GDM1 (cell line): ENCODE measurements around the gene NOX5.
"Not testable (repeated sequence)": the region's sequence is repeated elsewhere in the genome, so short reads cannot be mapped to it uniquely, and the experiment has no call there.

ENCODE experiments used
- DNase-seq: peaks from one replicate; lab custom pipeline; 2025; lab: John Stamatoyannopoulos, UW

Gene NOX5

GRCh38 chr15:69058830-69059556 lies 44.5 kb downstream of the NOX5 start:
- DNase-seq = peak; percentile 33

- no peak for DNase-seq
These were observed 45.1 kb downstream of the NOX5 start for GRCh38 chr15:69059557-69059943.

GRCh38 chr15:69060041-69060481 lies 45.6 kb downstream of the NOX5 start:
- no peak for DNase-seq

GRCh38 chr15:69060744-69061143 lies 46.2 kb downstream of the NOX5 start:
- no peak for DNase-seq

- no peak for DNase-seq
These were observed 46.9 kb downstream of the NOX5 start for GRCh38 chr15:69061414-69061842.

- DNase-seq = no peak
These were observed 50.2 kb downstream of the NOX5 start for GRCh38 chr15:69064649-69065048.

DNA sequence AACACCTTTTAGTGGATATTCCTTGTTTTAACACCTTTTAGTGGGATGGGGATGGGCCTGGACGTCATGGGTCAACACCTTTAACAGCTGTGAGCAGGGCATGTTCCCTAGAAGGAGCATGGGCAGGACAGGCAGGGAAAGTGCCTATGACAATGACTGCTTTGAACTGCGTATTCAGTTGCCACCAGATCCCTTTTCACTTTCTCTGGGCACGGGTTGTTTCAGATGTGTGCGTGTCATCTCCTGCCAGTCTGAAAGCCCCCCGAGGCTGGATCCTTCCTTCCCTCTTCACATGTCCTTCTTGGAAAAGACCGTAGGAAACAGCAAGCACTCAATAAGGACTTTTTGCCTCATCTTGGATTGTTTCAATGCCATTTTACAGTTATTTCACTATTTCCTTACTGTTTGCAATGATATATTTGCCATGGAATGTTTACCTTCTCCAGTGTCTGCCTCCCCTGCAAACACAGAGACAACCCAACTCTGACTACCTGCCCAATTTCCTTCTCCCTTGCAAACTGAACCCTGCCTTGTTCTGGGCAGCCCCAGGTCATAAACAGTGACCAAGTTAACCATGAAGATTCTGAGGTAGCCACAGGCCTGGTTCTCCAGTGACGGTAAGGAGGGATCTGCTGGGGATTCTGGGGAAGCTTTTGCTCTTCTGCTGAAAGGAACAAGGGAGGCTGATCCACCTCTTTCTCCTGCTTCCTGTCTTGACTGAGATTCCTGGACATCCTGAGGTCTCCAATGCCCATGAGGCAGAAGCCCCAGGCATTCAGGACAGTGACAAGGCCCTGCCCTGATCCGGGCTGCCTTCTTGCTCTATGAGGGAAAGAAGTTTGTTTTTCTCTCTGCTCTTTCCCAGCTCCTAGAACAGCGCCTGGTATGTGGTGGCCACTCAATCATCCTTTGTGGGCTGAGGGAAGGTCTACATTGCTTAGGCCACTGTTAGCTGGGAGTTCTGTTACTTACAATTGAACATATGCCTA lies 51.8 kb downstream of the NOX5 start:
- no peak for DNase-seq

DNA sequence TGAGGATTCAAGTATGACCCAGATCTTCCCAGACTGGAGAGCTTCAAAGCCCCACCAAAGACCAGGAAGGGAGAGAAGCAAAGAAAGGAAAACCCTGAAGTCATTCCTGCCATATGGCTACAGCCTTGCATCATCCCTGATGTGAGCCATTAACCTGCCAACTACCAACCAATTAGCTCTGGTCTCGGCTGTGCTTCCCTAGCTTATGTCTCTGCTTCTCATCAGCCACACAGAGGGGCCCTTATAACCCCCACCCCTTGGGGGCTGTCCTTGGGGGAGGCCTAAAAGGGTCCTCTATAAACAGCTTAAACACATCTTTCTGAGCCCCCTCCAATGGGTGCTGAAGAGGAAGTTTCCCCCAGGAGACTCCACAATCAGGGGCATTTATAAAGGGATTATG lies 52.8 kb downstream of the NOX5 start:
- no peak for DNase-seq

GRCh38 chr15:69068157-69068556 lies 53.7 kb downstream of the NOX5 start:
- DNase-seq = no peak

DNA sequence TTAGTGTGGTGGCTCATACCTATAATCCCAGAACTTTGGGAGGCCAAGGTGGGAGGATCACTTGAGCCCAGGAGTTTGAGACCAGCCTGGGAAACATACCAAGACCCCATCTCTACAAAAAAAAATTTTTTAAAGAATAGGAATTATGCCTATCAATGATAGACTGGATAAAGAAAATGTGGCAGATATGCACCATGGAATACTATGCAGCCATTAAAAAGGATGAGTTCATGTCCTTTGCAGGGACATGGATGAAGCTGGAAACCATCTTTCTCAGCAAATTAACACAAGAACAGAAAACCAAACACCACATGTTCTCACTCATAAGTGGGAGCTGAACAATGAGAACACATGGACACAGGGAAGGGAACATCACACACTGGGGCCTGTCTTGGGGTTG lies 54.8 kb downstream of the NOX5 start:
- DNase-seq = not testable (repeated sequence)

DNA sequence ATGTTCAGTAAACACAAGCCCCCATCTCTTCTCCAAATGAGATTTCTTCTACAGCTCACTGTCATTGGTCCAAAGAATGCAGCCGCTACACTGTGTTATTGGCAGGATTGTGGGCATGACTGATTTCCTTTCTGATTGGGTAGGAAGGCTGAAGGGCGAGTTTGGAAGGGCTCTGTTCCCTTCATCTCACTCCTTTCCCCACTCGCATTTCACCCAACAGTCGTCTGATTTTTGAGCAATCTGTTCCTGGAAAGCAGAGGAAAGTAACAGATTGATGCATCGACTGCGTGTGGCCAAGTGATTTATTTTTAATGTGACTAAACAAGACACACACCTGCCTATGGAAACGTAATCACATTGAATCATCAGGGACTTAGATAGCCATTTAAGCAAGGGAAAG lies 55.5 kb downstream of the NOX5 start:
- no peak for DNase-seq

DNA sequence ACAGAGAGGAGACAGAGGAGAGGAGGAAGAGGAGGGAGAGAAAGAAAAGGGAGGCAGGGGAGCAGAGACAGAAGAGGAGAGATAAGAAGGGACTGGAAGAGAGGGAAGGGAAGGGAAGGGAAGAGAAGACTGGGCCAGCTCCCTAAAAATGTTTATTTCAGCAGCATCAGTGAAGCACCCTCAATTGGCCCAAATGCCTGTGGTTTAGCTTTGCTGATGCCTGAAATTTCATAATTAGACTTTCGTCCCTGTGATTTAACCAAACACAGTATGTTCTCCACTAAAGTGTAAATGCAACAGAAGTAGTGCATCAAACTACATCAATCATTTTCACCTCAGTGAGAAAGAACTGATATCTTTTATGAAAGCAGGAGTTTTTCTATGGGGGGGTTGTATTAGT lies 55.9 kb downstream of the NOX5 start:
- DNase-seq = no peak

DNA sequence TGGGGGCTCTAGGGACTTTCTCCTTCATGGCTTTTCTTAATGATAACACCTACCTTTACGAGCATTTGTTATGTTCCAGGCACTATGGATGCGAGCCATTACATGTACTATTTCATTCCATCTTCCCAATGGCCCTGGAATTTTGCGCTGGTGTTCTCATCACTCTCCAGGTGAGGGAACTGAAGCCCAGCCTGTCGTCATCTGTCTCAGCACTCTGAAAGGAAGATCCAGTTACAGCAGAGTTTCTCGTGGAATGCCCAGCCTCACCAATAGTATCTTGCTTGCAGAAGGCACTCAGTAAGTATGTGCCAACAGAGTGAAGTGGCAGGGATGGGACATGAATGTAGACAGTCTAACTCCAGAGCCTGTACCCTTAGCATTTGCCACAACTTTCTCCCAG lies 56.8 kb downstream of the NOX5 start:
- no peak for DNase-seq

GRCh38 chr15:69072906-69073305 lies 58.4 kb downstream of the NOX5 start:
- no peak for DNase-seq

DNA sequence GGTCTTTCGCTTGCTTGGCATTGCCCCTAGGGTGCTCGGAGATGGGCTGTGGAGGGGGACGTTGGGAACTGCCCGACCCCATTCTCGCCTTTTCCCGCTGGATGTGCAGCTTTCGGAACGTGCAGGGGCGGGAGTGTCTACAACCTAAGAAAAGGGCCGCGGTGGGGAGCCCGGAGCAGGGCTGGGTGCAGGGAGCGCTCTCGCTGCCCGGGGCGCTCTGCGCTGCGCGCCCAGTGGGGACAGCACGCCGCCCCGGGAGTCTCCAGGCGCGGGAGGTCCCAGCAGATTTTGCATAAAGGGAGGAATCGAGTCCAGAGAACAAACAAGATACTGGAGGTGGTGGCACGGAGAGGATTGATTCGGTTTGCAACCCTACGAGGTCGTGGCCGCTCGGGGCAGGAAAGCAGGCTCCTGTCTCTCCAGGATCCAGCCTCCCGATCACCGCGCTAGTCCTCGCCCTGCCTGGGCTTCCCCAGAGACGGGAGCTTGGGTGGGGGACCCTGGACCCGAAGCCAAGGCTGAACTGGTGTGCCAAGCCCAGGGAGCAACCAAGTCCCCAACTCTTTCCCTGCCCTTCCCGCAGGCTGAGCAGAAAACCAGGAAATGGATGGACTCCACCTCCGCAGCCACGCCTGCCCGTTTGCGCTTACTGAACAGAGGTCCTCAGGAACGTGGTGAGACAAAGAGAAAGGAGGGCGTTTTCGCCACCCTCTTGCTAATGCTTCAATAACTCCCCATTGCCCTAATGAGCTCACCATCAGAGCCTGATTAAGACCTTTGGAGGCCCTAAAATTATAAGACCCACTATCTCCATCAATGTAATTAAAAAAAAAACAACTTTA lies 59.7 kb downstream of the NOX5 start:
- DNase-seq = no peak

DNA sequence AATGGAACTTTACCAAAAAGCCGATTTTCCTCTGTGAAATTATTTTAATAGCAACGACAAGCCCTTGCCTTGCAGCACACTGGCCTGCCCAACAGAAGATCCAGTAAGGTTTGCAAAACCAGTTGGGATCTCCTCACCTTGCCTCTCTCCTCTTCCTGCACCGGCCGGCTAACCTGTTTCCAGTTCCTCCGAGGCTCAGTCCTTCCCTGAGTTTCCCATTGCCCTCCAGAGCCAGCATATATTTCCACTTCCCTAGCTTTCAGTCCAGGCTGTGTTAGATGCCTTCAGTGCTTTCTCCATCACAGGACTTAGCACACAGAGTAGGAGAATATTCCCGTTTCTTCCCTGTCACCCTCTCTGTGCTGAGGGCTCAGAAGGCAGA lies 60.3 kb downstream of the NOX5 start:
- DNase-seq = no peak

GRCh38 chr15:69075440-69075839 lies 60.9 kb downstream of the NOX5 start:
- no peak for DNase-seq

DNA sequence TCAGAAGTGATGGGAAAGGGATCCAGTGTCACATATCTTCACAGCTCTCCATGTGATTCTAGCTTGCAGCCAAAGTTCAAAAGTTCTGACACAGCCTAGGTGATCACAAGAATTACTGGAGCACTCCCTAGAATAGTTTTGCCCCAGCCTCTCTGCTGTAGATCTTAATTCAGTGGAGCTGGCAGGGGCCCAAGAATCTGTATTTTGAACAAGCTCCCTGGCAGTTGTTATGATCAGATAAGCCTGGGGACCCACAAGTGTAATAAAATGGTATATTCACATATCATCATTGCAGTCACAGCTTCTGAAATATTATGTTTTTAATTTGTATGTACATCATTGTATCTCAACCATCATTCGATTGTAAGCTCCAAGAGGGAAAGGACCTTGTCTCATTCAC lies 62.3 kb downstream of the NOX5 start:
- no peak for DNase-seq

GRCh38 chr15:69078638-69079037 lies 64.1 kb downstream of the NOX5 start:
- no peak for DNase-seq

GRCh38 chr15:69080295-69081248 lies 66.1 kb downstream of the NOX5 start:
- DNase-seq = no peak
